ENCODE results near the gene RBSN. TPM values are rescaled to one million over a fixed set of nuclear protein-coding genes. Genes with fewer than 3 reads are reported as not detected.
A peak's percentile ranks its signal among the peaks of the same experiment; 100 is the strongest.

Gene RBSN
- total and polyA plus RNA-seq, 2 experiments from 2014 or later: 19.1 to 21.2 TPM

GRCh38 chr3:15051531-15051930, 47.4 kb downstream of the RBSN start:
- Histone ChIP-seq H3K4me1 (ENCODE audit: insufficient read depth) (no peaks in the 10 kb centered on the region), H3K4me2 (no peak overlapping the region), H3K9me2 (replicated peaks; ENCODE audit: insufficient read depth) (no peaks in the 10 kb centered on the region), H3K79me2 (peaks cover 52% of the 10 kb centered on the region), H3K36me3 (replicated peaks; ENCODE audit: insufficient read depth, low read depth) (no peaks in the 10 kb centered on the region), H4K20me1 (ENCODE audit: insufficient read depth, poor library complexity, severe bottlenecking) (peaks cover 6% of the 10 kb centered on the region), H3K27ac (no peak overlapping the region), H3K4me3 (no peak overlapping the region), H3K27me3 (no peaks in the 10 kb centered on the region), H3K9me3 (ENCODE audit: low read depth) (no peaks in the 10 kb centered on the region), H2AFZ (no peak overlapping the region)
- 62% methylated on average over 1 of the region's 1 CpG for WGBS (ENCODE audit: low lambda C conversion rate, missing lambda C conversion rate)
- TF ChIP-seq EZH2phosphoT487 (IDR thresholded peaks at IDR 0.05; ENCODE audit: low read depth, severe bottlenecking, unreplicated experiment): no peak
- no peak for TF ChIP-seq EZH2 (IDR thresholded peaks at IDR 0.05; ENCODE audit: borderline replicate concordance)
- TF ChIP-seq CTCF (IDR thresholded peaks at IDR 0.05; ENCODE audit: poor library complexity): peak; percentile 46
- peak; percentile 64 for DNase-seq (ENCODE audit: low spot score)

GRCh38 chr3:15050405-15051092, 48.4 kb downstream of the RBSN start:
- H3K4me1 ChIP-seq (ENCODE audit: insufficient read depth): no peaks in the 10 kb centered on the region
- H3K79me2 ChIP-seq: peaks cover 45% of the 10 kb centered on the region
- peaks cover 6% of the 10 kb centered on the region for H4K20me1 ChIP-seq (ENCODE audit: insufficient read depth, poor library complexity, severe bottlenecking)
- 96% methylated on average over 3 of the region's 3 CpGs for WGBS (ENCODE audit: low lambda C conversion rate, missing lambda C conversion rate)
- H3K27ac ChIP-seq: peak overlapping the region; percentile 11
- no peaks in the 10 kb centered on the region for H3K9me2 ChIP-seq (replicated peaks; ENCODE audit: insufficient read depth)
- no peak for DNase-seq (ENCODE audit: low spot score)
- no peak overlapping the region for H3K4me2 ChIP-seq
- H3K27me3 ChIP-seq: no peaks in the 10 kb centered on the region
- no peaks in the 10 kb centered on the region for H3K36me3 ChIP-seq (replicated peaks; ENCODE audit: insufficient read depth, low read depth)
- TF ChIP-seq CTCF (IDR thresholded peaks at IDR 0.05; ENCODE audit: poor library complexity) (no peak), EZH2phosphoT487 (IDR thresholded peaks at IDR 0.05; ENCODE audit: low read depth, severe bottlenecking, unreplicated experiment) (no peak), EZH2 (IDR thresholded peaks at IDR 0.05; ENCODE audit: borderline replicate concordance) (no peak)
- no peak overlapping the region for H3K4me3 ChIP-seq
- no peaks in the 10 kb centered on the region for H3K9me3 ChIP-seq (ENCODE audit: low read depth)
- H2AFZ ChIP-seq: no peak overlapping the region

GRCh38 chr3:15049584-15049983, 49.4 kb downstream of the RBSN start:
- TF ChIP-seq EZH2 (IDR thresholded peaks at IDR 0.05; ENCODE audit: borderline replicate concordance): no peak
- TF ChIP-seq CTCF (IDR thresholded peaks at IDR 0.05; ENCODE audit: poor library complexity): no peak
- no peak for TF ChIP-seq EZH2phosphoT487 (IDR thresholded peaks at IDR 0.05; ENCODE audit: low read depth, severe bottlenecking, unreplicated experiment)

More at GRCh38 chr3:15049584-15049983, 49.4 kb downstream of the RBSN start:
- H3K27ac ChIP-seq: peak overlapping the region; percentile 40
- H4K20me1 ChIP-seq (ENCODE audit: insufficient read depth, poor library complexity, severe bottlenecking): peaks cover 6% of the 10 kb centered on the region
- peaks cover 35% of the 10 kb centered on the region for H3K79me2 ChIP-seq
- H3K27me3 ChIP-seq: no peaks in the 10 kb centered on the region
- no peaks in the 10 kb centered on the region for H3K4me1 ChIP-seq (ENCODE audit: insufficient read depth)
- H3K4me3 ChIP-seq: no peak overlapping the region
- H3K4me2 ChIP-seq: no peak overlapping the region
- no peaks in the 10 kb centered on the region for H3K9me3 ChIP-seq (ENCODE audit: low read depth)
- peak; percentile 30 for DNase-seq (ENCODE audit: low spot score)
- H2AFZ ChIP-seq: no peak overlapping the region
- no peaks in the 10 kb centered on the region for H3K9me2 ChIP-seq (replicated peaks; ENCODE audit: insufficient read depth)
- WGBS (ENCODE audit: low lambda C conversion rate, missing lambda C conversion rate): 89% methylated on average over 2 of the region's 2 CpGs
- no peaks in the 10 kb centered on the region for H3K36me3 ChIP-seq (replicated peaks; ENCODE audit: insufficient read depth, low read depth)

Measured in hepatocyte (in vitro differentiated cells).